ENCODE data around the gene DLGAP1. TPM values are rescaled to one million over a fixed set of nuclear protein-coding genes. Genes with fewer than 3 reads are reported as not detected.

The DLGAP1 gene
- total RNA-seq, 4 donors from 2014 or later = 1.2 to 1.4 (median 1.4) TPM

GRCh38 chr18:3540805-3541548 lies 914.1 kb downstream of the DLGAP1 start:
- 69% methylated on average over 6 of the region's 6 CpGs for WGBS
- H3K27me3 ChIP-seq = no peaks in the 10 kb centered on the region
- H3K27ac ChIP-seq (replicated peaks in 1 of 4) = no peak overlapping the region
- TF ChIP-seq, protein P1, sequence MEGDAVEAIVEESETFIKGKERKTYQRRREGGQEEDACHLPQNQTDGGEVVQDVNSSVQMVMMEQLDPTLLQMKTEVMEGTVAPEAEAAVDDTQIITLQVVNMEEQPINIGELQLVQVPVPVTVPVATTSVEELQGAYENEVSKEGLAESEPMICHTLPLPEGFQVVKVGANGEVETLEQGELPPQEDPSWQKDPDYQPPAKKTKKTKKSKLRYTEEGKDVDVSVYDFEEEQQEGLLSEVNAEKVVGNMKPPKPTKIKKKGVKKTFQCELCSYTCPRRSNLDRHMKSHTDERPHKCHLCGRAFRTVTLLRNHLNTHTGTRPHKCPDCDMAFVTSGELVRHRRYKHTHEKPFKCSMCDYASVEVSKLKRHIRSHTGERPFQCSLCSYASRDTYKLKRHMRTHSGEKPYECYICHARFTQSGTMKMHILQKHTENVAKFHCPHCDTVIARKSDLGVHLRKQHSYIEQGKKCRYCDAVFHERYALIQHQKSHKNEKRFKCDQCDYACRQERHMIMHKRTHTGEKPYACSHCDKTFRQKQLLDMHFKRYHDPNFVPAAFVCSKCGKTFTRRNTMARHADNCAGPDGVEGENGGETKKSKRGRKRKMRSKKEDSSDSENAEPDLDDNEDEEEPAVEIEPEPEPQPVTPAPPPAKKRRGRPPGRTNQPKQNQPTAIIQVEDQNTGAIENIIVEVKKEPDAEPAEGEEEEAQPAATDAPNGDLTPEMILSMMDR (IDR thresholded peaks at IDR 0.05) = no peak
- TF ChIP-seq POLR2A (IDR thresholded peaks at IDR 0.05; ENCODE audit: low read depth) (no peak), EP300 (IDR thresholded peaks at IDR 0.05) (no peak), POLR2AphosphoS5 (IDR thresholded peaks at IDR 0.05) (no peak)
- intact Hi-C loops (cut with DNase I) = no loop called here
- no peak for DNase-seq (ENCODE audit: extremely low spot score)
- H3K4me3 ChIP-seq = no peak overlapping the region
- no peaks in the 10 kb centered on the region for H3K36me3 ChIP-seq
- no peaks in the 10 kb centered on the region for H3K9me3 ChIP-seq
- H3K4me1 ChIP-seq = peaks cover 0 to 13% (median 6%) of the 10 kb centered on the region in 4 donors

- no peak for DNase-seq (ENCODE audit: extremely low spot score)
- no peak overlapping the region for H3K4me3 ChIP-seq
- no peaks in the 10 kb centered on the region for H3K9me3 ChIP-seq
- 79% methylated on average over 3 of the region's 3 CpGs for WGBS
- H3K36me3 ChIP-seq = no peaks in the 10 kb centered on the region
- intact Hi-C loops (cut with DNase I) = no loop called here
- no peak overlapping the region for H3K27ac ChIP-seq (replicated peaks in 1 of 4)
- TF ChIP-seq, protein P1 (IDR thresholded peaks at IDR 0.05) = no peak
- no peak for TF ChIP-seq EP300 (IDR thresholded peaks at IDR 0.05)
- TF ChIP-seq POLR2AphosphoS5 (IDR thresholded peaks at IDR 0.05) = no peak
- TF ChIP-seq POLR2A (IDR thresholded peaks at IDR 0.05; ENCODE audit: low read depth) = no peak
- no peaks in the 10 kb centered on the region for H3K27me3 ChIP-seq
- peaks cover 0 to 13% (median 6%) of the 10 kb centered on the region in 4 donors for H3K4me1 ChIP-seq
Observed at GRCh38 chr18:3538954-3539617, 916.0 kb downstream of the DLGAP1 start.

DNA sequence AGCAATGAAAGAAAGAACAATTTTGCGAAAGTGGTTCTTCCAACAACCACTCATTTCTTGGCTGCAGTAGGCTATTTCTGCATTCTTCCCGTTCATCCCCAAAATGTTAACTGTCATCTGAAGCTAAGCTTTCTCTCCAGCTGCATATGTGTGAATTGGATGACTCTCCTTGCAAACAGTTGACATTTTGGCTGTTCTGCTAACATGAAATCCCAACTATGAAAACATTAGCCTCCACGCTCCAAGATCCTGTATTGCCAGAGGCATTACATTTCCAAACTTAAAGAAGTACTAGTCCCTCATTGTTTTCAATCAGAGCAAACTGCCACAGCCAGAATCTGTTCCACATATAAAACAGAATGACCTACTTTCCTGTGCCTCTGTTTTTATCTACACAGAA lies 916.7 kb downstream of the DLGAP1 start:
- no peak for TF ChIP-seq POLR2AphosphoS5 (IDR thresholded peaks at IDR 0.05)
- TF ChIP-seq POLR2A (IDR thresholded peaks at IDR 0.05; ENCODE audit: low read depth) = no peak
- TF ChIP-seq, protein P1 (IDR thresholded peaks at IDR 0.05) = no peak
- no peak for TF ChIP-seq EP300 (IDR thresholded peaks at IDR 0.05)
- H3K4me1 ChIP-seq = peaks cover 0 to 13% (median 6%) of the 10 kb centered on the region in 4 donors
- H3K9me3 ChIP-seq = no peaks in the 10 kb centered on the region
- WGBS = 40% methylated on average over 3 of the region's 3 CpGs
- no peak overlapping the region for H3K27ac ChIP-seq (replicated peaks in 1 of 4)
- H3K36me3 ChIP-seq = no peaks in the 10 kb centered on the region
- intact Hi-C loops (cut with DNase I) = no loop called here
- H3K4me3 ChIP-seq = no peak overlapping the region
- no peaks in the 10 kb centered on the region for H3K27me3 ChIP-seq
- no peak for DNase-seq (ENCODE audit: extremely low spot score)

DNA sequence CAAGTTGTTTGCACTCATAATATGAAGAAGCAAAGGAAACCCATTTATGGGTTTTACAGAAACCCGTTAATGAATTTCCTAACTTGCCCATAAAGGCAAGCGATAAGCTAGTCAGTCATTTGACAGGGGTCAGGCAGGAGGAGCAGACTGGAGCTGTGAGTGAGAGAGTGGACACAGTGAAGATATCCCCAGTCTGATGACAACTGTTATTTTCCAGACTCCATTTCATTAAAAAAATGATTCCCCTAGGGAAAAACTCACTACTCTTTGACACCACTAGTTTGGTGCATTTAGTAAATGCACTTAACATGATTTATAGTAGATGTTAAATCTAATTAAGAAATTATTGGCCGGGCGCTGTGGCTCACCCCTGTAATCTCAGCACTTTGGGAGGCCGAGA lies 924.3 kb downstream of the DLGAP1 start:
- H3K27me3 ChIP-seq = no peaks in the 10 kb centered on the region
- no peaks in the 10 kb centered on the region for H3K9me3 ChIP-seq
- H3K4me3 ChIP-seq = no peak overlapping the region
- WGBS = 92% methylated on average over 5 of the region's 5 CpGs
- H3K4me1 ChIP-seq = no peaks in the 10 kb centered on the region
- no peak overlapping the region for H3K27ac ChIP-seq (replicated peaks in 1 of 4)
- no peak for DNase-seq (ENCODE audit: extremely low spot score)
- TF ChIP-seq EP300 (IDR thresholded peaks at IDR 0.05) (no peak), POLR2AphosphoS5 (IDR thresholded peaks at IDR 0.05) (no peak), POLR2A (IDR thresholded peaks at IDR 0.05; ENCODE audit: low read depth) (no peak)
- TF ChIP-seq, protein P1 (IDR thresholded peaks at IDR 0.05) = no peak
- no peaks in the 10 kb centered on the region for H3K36me3 ChIP-seq
- intact Hi-C loops (cut with DNase I) = no loop called here
